ENCODE measurements around the gene TEP1. TPM values are rescaled to one million over a fixed set of nuclear protein-coding genes. Genes with fewer than 3 reads are reported as not detected.

The TEP1 gene
- total and polyA plus RNA-seq, 2 of the 13 experiments (the other 11 are each of a cell fraction or from before 2014, with no cell fraction given), result 11.0 to 12.8 TPM

- TF ChIP-seq ZNF839 (CRISPR knock-in tag; IDR thresholded peaks at IDR 0.05; ENCODE audit: borderline replicate concordance) (no peak), KLF6 (CRISPR knock-in tag; IDR thresholded peaks at IDR 0.05) (0 out of 2 replicates have a peak, but pooled peaks have one; percentile 37), ATF2 (CRISPR knock-in tag; IDR thresholded peaks at IDR 0.05) (no peak), E2F2 (CRISPR knock-in tag; IDR thresholded peaks at IDR 0.05; ENCODE audit: borderline replicate concordance) (no peak), NFYC (CRISPR knock-in tag; IDR thresholded peaks at IDR 0.05) (no peak), ZNF788 (CRISPR knock-in tag; IDR thresholded peaks at IDR 0.05; ENCODE audit: borderline replicate concordance) (no peak), SNAI1 (CRISPR knock-in tag; IDR thresholded peaks at IDR 0.05; ENCODE audit: borderline replicate concordance) (no peak), PAX8 (CRISPR knock-in tag; IDR thresholded peaks at IDR 0.05; ENCODE audit: borderline replicate concordance) (no peak), ESRRA (CRISPR knock-in tag; IDR thresholded peaks at IDR 0.05; ENCODE audit: low read depth) (no peak), ZBED4 (CRISPR knock-in tag; IDR thresholded peaks at IDR 0.05; ENCODE audit: borderline replicate concordance) (0 out of 2 replicates have a peak, but pooled peaks have one; percentile 46), STAT5B (CRISPR knock-in tag; IDR thresholded peaks at IDR 0.05) (no peak), ZNF451 (CRISPR knock-in tag; IDR thresholded peaks at IDR 0.05) (no peak), ZNF773 (CRISPR knock-in tag; IDR thresholded peaks at IDR 0.05; ENCODE audit: borderline replicate concordance) (no peak), ZNF503 (CRISPR knock-in tag; IDR thresholded peaks at IDR 0.05) (no peak), ZBTB42 (CRISPR knock-in tag; IDR thresholded peaks at IDR 0.05) (no peak), ZBTB33 (CRISPR knock-in tag; IDR thresholded peaks at IDR 0.05) (no peak), REXO4 (CRISPR knock-in tag; IDR thresholded peaks at IDR 0.05; ENCODE audit: borderline replicate concordance) (no peak), ZNF383 (CRISPR knock-in tag; IDR thresholded peaks at IDR 0.05; ENCODE audit: borderline replicate concordance) (no peak), HIVEP1 (CRISPR knock-in tag; IDR thresholded peaks at IDR 0.05) (no peak), MIXL1 (CRISPR knock-in tag; IDR thresholded peaks at IDR 0.05) (peak; percentile 94), SRSF1 (optimal IDR thresholded peaks at IDR 0.05; ENCODE audit: low read depth, low read length) (no peak)
These were observed 2.5 kb upstream of the TEP1 start (continued) for GRCh38 chr14:20415782-20416206.
